A549 (cell line): ENCODE data around the gene VCL.

Experiments
- CTCF ChIP-seq: fragments of >200 bp; sonication (Bioruptor Twin); formaldehyde crosslinking; IDR thresholded peaks from 3 replicates; pipeline ENCODE4 v1.5.1; 2016
- KDM1A ChIP-seq: fragments of 200-600 bp; sonication (generic); IDR thresholded peaks from 2 replicates; pipeline ENCODE4 v1.6.1; 2016; ENCODE audit warnings: low read depth, mild to moderate bottlenecking
- MAX ChIP-seq: IDR thresholded peaks from 2 replicates; pipeline ENCODE4 v1.6.1; 2012
- RAD21 ChIP-seq, 2 experiments: fragments of >200 bp in 1 of 2; sonication (Bioruptor Twin) in 1 of 2; formaldehyde crosslinking in 1 of 2; IDR thresholded peaks in 1 of 2; conservative IDR thresholded peaks in 1 of 2; 2 replicates in 1 of 2; 3 replicates in 1 of 2; pipeline ENCODE4 v1.6.1; 2012 to 2018; ENCODE audit warnings: inconsistent platforms in 1 of 2

GRCh38 chr10:74092372-74092771 lies 94.5 kb downstream of the VCL start:
- TF ChIP-seq MAX (no peak), CTCF (no peak), RAD21 (conservative IDR thresholded peaks at IDR 0.05 in 1 of 2, IDR thresholded peaks at IDR 0.05 in 1 of 2) (no peak), KDM1A (no peak)
